ENCODE data around the gene TMCO5A. TPM values are rescaled to one million over a fixed set of nuclear protein-coding genes. Genes with fewer than 3 reads are reported as not detected.

The TMCO5A gene
- polyA plus RNA-seq (ENCODE audit: insufficient read length in 4 of 4): not detected

GRCh38 chr15:37934340-37934739 is at the start of gene TMCO5A:
TMCO5A (plus strand) TSS chr15:37934640; CDS start chr15:37936324, 1,684 bp downstream.
- no peak for DNase-seq (ENCODE audit: low read depth in 4 of 4, low spot score in 3 of 4)

- DNase-seq (ENCODE audit: low read depth in 4 of 4, low spot score in 3 of 4): no peak
Observed at GRCh38 chr15:37885651-37886050, 48.8 kb upstream of the TMCO5A start.

- DNase-seq (ENCODE audit: low read depth in 4 of 4, low spot score in 3 of 4): no peak
Observed at GRCh38 chr15:37888356-37888755, 46.1 kb upstream of the TMCO5A start.

GRCh38 chr15:37891766-37892368 is 42.6 kb upstream of the TMCO5A start:
- no peak for DNase-seq (ENCODE audit: low read depth in 4 of 4, low spot score in 3 of 4)

GRCh38 chr15:37893309-37893708 is 41.1 kb upstream of the TMCO5A start:
- no peak for DNase-seq (ENCODE audit: low read depth in 4 of 4, low spot score in 3 of 4)

GRCh38 chr15:37898362-37898761 is 36.1 kb upstream of the TMCO5A start:
- no peak for DNase-seq (ENCODE audit: low read depth in 4 of 4, low spot score in 3 of 4)

GRCh38 chr15:37900326-37901221 is 33.9 kb upstream of the TMCO5A start:
- DNase-seq (ENCODE audit: low read depth in 4 of 4, low spot score in 3 of 4): no peak

GRCh38 chr15:37902126-37902525 is 32.3 kb upstream of the TMCO5A start:
- DNase-seq (ENCODE audit: low read depth in 4 of 4, low spot score in 3 of 4): no peak

- no peak for DNase-seq (ENCODE audit: low read depth in 4 of 4, low spot score in 3 of 4)
Observed at GRCh38 chr15:37903919-37904625, 30.4 kb upstream of the TMCO5A start.

- DNase-seq (ENCODE audit: low read depth in 4 of 4, low spot score in 3 of 4): no peak
Observed at GRCh38 chr15:37907136-37907535, 27.3 kb upstream of the TMCO5A start.

- no peak for DNase-seq (ENCODE audit: low read depth in 4 of 4, low spot score in 3 of 4)
Observed at GRCh38 chr15:37921527-37922385, 12.7 kb upstream of the TMCO5A start.

GRCh38 chr15:37926136-37926535 is 8.3 kb upstream of the TMCO5A start:
- no peak for DNase-seq (ENCODE audit: low read depth in 4 of 4, low spot score in 3 of 4)

- DNase-seq (ENCODE audit: low read depth in 4 of 4, low spot score in 3 of 4): no peak
Observed at GRCh38 chr15:37929238-37929637, 5.2 kb upstream of the TMCO5A start.

GRCh38 chr15:37931321-37931720 is 3.1 kb upstream of the TMCO5A start:
- no peak for DNase-seq (ENCODE audit: low read depth in 4 of 4, low spot score in 3 of 4)

- no peak for DNase-seq (ENCODE audit: low read depth in 4 of 4, low spot score in 3 of 4)
Observed at GRCh38 chr15:37931868-37932267, 2.6 kb upstream of the TMCO5A start.

- DNase-seq (ENCODE audit: low read depth in 4 of 4, low spot score in 3 of 4): no peak
Observed at GRCh38 chr15:37932549-37932948, 1.9 kb upstream of the TMCO5A start.

GRCh38 chr15:37933666-37934065 is 774 bp upstream of the TMCO5A start:
- DNase-seq (ENCODE audit: low read depth in 4 of 4, low spot score in 3 of 4): no peak

- no peak for DNase-seq (ENCODE audit: low read depth in 4 of 4, low spot score in 3 of 4)
Observed at GRCh38 chr15:37940876-37941275, 6.4 kb downstream of the TMCO5A start.

- DNase-seq (ENCODE audit: low read depth in 4 of 4, low spot score in 3 of 4): no peak
Observed at GRCh38 chr15:37941779-37942178, 7.3 kb downstream of the TMCO5A start.

GRCh38 chr15:37951999-37952398 is 17.6 kb downstream of the TMCO5A start:
- no peak for DNase-seq (ENCODE audit: low read depth in 4 of 4, low spot score in 3 of 4)
